HG03571 (cell line): ENCODE results near the gene CRELD1.

Experiments
- ATAC-seq: cut with Tn5 transposase; IDR thresholded peaks from one replicate; pipeline ENCODE4 v1.9.1; 2021; ENCODE audit not compliant: unreplicated experiment

CRELD1 gene

GRCh38 chr3:9955067-9955502 is 21.5 kb downstream of the CRELD1 start:
- ATAC-seq, result no peak

GRCh38 chr3:9955611-9956352 is 22.1 kb downstream of the CRELD1 start:
- no peak for ATAC-seq

GRCh38 chr3:9957214-9957613 is 23.6 kb downstream of the CRELD1 start:
- no peak for ATAC-seq

- no peak for ATAC-seq
These were observed 31.7 kb downstream of the CRELD1 start for GRCh38 chr3:9965200-9965875.

GRCh38 chr3:9966841-9967240 is 33.2 kb downstream of the CRELD1 start:
- ATAC-seq, result no peak

- ATAC-seq, result no peak
These were observed 36.0 kb downstream of the CRELD1 start for GRCh38 chr3:9969632-9970019.

- ATAC-seq, result no peak
These were observed 36.5 kb downstream of the CRELD1 start for GRCh38 chr3:9970020-9970652.

GRCh38 chr3:9976721-9977709 is 43.4 kb downstream of the CRELD1 start:
- no peak for ATAC-seq

- ATAC-seq, result no peak
These were observed 45.2 kb downstream of the CRELD1 start for GRCh38 chr3:9978710-9979305.

- no peak for ATAC-seq
These were observed 46.6 kb downstream of the CRELD1 start for GRCh38 chr3:9980251-9980650.

- ATAC-seq, result peak; percentile 25
These were observed 52.6 kb downstream of the CRELD1 start for GRCh38 chr3:9986230-9986725.

- ATAC-seq, result no peak
These were observed 60.6 kb downstream of the CRELD1 start for GRCh38 chr3:9994086-9994844.
